ENCODE measurements around the gene TP73. TPM values are rescaled to one million over a fixed set of nuclear protein-coding genes. Genes with fewer than 3 reads are reported as not detected.

Gene TP73
- total RNA-seq, 1 experiment from 2014 or later, result 4.4 TPM

DNA sequence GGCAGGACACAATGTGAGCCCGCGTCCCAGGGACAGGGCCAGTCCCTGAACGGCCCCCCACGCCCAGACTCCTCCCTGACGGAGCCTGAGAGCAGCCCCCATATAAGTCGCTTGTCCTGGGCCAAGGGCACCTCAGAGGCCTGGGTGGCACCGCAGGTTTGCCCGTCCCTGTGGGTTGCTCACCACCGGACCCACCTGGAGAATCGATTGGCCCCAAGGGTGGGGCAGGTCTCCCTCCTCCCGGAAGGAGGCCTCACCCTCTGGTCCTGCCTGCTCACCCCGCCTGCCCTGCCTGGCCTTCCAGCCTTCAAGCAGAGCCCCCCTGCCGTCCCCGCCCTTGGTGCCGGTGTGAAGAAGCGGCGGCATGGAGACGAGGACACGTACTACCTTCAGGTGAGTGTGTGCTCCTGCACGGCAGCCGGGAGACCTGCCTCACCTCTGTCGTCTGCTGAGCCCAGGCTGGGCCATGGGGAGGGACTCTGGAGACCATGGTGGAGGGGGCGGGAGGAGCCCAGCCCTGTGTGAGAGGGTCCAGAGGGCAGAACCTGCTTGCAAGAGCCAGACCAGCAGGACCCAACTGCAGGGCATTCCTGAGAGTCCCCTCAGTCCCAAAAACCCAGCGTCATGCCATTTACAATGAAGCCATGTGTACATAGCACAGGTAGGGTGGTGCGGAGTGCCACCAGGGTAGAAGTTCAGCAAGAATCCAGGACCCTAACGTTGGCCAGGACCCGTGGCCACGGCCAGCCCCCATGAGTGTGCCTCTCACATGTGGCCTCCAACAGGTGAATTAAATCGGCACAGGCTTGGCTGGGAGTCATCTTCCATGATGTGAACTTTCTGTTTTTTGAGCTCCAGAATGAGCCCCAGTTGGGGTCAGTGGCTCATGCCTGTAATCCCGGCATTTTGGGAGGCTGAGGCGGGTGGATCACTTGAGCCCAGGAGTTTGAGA is 75.8 kb downstream of the TP73 start:
- no peak for DNase-seq (ENCODE audit: low read depth)
- in situ Hi-C loops (cut with HindIII; ENCODE audit: low pct_unique_long_range_greater_than_20kb, low sequenced_read_pairs), result no loop called here

DNA sequence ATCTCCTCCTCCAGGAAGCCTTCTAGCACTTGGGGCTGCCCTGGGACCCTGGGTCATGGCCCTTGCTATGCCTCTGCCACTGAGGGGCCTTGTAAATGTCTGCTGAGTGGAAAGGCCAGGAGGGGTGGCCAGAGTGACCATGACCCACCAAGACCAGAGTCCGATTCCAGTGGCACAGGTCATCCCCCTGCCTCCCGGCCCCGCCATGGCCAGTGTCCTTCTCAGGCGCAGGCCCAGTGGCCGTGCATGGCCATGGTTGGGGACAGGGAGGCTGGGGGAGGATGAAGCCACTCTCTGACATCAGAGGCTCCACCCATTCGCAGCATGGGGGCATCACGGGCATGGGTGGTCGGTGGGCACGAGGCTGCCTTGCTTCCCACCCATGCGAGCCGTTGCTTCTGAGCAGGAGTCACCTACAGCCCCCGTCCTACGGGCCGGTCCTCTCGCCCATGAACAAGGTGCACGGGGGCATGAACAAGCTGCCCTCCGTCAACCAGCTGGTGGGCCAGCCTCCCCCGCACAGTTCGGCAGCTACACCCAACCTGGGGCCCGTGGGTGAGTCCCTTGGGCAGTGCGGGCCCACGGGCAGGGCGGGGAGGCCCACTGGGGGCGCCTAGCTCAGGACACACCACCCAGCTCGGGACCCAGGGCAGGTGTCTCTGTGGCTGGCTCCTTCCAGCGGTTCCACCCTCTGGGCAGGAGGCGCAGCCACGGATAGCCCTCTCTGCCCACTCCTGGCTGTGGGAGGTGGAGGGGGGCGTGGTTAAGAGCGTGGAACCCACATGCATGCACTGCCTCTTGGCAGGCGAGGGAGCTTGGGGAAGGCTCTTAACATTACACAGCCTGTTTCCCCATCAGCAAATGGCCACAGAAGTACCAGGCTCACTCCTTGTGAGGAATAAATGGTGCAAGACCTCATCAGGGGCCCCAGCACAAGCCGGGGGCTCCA is 77.6 kb downstream of the TP73 start:
- no peak for DNase-seq (ENCODE audit: low read depth)
- in situ Hi-C loops (cut with HindIII; ENCODE audit: low pct_unique_long_range_greater_than_20kb, low sequenced_read_pairs), result no loop called here

DNA sequence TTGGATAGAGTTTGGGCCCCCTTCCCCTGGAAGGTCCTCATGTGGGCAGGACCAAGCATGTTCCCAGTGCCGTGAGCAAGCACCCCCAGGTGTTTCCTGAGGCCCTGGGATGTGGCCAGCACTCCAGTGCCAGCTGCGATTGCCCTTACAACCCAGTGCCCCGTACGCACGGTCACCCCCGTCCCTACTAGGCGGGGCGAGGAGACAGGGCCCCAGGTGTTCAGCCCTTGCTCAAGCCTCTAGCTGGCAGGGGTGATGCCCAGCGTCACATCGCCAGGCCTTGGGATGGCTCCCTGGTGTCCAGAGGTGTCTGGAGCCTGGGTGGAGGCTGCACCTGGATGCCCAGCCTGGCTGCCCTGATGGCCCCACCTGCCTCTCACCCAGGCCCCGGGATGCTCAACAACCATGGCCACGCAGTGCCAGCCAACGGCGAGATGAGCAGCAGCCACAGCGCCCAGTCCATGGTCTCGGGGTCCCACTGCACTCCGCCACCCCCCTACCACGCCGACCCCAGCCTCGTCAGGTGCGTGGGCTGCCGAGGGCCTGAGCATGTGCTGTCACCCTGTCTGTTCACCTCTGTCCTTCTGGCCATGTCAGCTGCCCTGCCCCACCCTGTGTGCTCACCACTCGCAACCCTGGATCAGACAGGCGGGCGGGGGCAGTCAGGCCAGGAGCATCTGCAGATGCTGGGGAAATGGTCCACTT is 78.4 kb downstream of the TP73 start:
- DNase-seq (ENCODE audit: low read depth), result no peak
- in situ Hi-C loops (cut with HindIII; ENCODE audit: low pct_unique_long_range_greater_than_20kb, low sequenced_read_pairs), result no loop called here

- DNase-seq (ENCODE audit: low read depth), result no peak
- in situ Hi-C loops (cut with HindIII; ENCODE audit: low pct_unique_long_range_greater_than_20kb, low sequenced_read_pairs), result no loop called here
Measured at GRCh38 chr1:3731583-3732433, 79.5 kb downstream of the TP73 start.

- no peak for DNase-seq (ENCODE audit: low read depth)
- in situ Hi-C loops (cut with HindIII; ENCODE audit: low pct_unique_long_range_greater_than_20kb, low sequenced_read_pairs), result no loop called here
Measured at GRCh38 chr1:3732434-3733093, 80.2 kb downstream of the TP73 start.

DNA sequence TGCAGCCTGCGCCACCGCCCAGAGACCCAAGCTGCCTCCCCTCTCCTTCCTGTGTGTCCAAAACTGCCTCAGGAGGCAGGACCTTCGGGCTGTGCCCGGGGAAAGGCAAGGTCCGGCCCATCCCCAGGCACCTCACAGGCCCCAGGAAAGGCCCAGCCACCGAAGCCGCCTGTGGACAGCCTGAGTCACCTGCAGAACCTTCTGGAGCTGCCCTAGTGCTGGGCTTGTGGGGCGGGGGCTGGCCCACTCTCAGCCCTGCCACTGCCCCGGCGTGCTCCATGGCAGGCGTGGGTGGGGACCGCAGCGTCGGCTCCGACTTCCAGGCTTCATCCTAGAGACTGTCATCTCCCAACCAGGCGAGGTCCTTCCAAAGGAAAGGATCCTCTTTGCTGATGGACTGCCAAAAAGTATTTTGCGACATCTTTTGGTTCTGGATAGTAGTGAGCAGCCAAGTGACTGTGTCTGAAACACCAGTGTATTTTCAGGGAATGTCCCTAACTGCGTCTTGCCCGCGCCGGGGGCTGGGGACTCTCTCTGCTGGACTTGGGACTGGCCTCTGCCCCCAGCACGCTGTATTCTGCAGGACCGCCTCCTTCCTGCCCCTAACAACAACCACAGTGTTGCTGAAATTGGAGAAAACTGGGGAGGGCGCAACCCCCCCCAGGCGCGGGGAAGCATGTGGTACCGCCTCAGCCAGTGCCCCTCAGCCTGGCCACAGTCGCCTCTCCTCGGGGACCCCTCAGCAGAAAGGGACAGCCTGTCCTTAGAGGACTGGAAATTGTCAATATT is 81.0 kb downstream of the TP73 start:
- in situ Hi-C loops (cut with HindIII; ENCODE audit: low pct_unique_long_range_greater_than_20kb, low sequenced_read_pairs), result no loop called here
- DNase-seq (ENCODE audit: low read depth), result no peak

DNA sequence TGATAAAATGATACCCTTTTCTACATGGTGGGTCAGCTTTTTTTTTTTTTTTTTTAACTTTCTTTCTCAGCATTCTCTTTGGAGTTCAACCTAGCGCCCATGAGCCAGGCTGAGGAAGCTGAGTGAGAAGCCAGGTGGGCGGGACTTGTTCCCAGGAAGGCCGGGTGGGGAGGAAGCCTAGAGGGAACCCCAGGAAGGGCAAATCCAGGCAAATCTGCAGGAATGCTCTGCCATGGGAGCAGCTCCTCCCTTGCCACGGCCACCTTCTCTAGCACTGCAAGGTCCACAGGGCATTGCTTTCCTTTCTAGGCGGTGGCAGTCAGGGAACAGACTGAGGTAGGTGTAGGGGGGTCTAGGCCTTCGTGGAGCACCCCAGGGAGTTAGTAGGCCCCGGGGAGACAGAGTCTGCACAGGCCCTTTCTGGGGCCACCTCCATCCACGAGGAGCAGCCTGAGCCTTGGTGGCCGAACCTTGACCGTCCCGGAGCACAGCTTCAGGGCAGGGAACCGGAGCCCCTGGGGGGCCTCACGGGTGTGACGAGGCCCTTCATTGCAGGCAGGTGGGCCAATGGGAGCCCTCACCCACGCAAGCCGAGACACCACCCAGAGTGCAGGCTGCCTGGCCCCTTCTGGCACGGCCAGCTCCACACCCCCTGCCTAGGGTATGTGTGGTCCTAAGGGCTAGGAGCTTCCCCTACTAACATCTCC is 81.7 kb downstream of the TP73 start:
- in situ Hi-C loops (cut with HindIII; ENCODE audit: low pct_unique_long_range_greater_than_20kb, low sequenced_read_pairs), result no loop called here

DNA sequence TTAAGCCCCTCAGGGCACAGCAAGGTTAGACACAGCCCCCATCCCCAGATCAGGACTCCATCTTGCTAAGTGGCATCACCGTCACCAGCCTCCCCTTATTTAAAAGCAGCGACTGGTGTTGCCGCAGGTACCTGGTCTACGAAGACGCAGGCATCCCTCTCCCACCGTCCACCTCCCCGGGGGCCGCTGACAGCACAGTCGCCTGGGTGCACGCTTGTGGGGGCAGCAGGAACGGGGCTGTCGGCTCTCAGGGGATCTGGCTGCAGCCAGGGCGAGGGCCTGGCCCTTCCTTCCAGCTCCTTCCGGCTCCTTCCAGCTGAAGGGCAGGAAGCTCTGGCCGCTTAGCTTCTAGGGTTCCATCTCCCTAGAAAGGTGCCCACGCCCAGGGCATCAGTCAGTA is 82.3 kb downstream of the TP73 start:
- no peak for DNase-seq (ENCODE audit: low read depth)
- in situ Hi-C loops (cut with HindIII; ENCODE audit: low pct_unique_long_range_greater_than_20kb, low sequenced_read_pairs), result no loop called here

More for the DNA sequence above, 81.7 kb downstream of the TP73 start:
- no peak for DNase-seq (ENCODE audit: low read depth)

DNA sequence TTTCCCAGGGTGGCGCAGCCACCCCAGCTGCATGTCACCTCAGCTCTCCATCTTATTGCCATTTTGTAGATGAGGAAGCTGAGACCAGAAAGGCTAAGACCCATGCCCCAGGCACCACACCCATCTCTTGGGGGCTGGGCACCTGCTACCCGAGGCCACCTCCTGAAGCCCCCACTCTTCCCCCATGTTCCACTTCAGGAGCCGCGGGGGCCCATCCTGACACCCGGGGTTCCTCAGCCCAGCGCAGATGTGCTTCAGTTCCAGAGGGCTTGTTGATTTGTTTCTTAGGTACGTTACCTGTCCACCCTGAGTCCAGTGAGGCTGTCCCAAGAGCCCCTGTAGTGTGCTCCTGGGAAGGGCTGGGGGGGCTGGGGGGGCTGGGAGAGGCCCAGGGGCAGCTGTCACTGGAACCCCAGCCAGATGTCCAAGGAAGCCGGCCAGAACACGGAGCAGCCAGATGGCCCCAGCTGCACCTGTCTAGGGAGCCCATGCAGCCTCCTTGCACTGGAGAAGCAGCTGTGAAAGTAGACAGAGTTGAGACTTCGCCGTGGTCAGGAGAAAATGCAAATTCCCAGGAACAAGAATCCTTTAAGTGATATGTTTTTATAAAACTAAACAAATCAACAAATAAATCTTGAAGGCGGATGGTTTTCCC is 82.8 kb downstream of the TP73 start:
- in situ Hi-C loops (cut with HindIII; ENCODE audit: low pct_unique_long_range_greater_than_20kb, low sequenced_read_pairs), result no loop called here
- DNase-seq (ENCODE audit: low read depth), result no peak

- no peak for DNase-seq (ENCODE audit: low read depth)
- in situ Hi-C loops (cut with HindIII; ENCODE audit: low pct_unique_long_range_greater_than_20kb, low sequenced_read_pairs), result no loop called here
Measured at GRCh38 chr1:3735688-3736087, 83.4 kb downstream of the TP73 start.

GRCh38 chr1:3736131-3736561 is 83.8 kb downstream of the TP73 start:
- no peak for DNase-seq (ENCODE audit: low read depth)
- in situ Hi-C loops (cut with HindIII; ENCODE audit: low pct_unique_long_range_greater_than_20kb, low sequenced_read_pairs), result no loop called here

- no peak for DNase-seq (ENCODE audit: low read depth)
- in situ Hi-C loops (cut with HindIII; ENCODE audit: low pct_unique_long_range_greater_than_20kb, low sequenced_read_pairs), result no loop called here
Measured at GRCh38 chr1:3736708-3737107, 84.4 kb downstream of the TP73 start.

- in situ Hi-C loops (cut with HindIII; ENCODE audit: low pct_unique_long_range_greater_than_20kb, low sequenced_read_pairs), result no loop called here
Measured at GRCh38 chr1:3738943-3739342, 86.6 kb downstream of the TP73 start.

DNA sequence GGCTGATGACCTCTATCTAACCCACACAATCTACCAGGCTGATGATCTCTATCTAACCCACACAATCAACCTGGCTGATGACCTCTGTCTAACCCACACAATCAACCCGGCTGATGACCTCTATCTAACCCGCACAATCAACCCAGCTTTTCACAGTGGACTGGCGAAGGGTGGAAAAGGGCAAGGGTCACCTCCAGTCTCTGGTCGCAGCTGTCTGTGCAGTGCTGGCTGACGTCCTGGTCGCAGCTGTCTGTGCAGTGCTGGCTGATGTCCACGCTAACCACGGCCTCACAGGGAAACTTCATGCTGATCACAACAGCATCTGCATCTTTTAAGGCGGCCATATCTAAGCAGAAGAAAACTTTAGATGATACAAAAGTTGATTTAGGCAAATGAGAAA is 87.7 kb downstream of the TP73 start:
- in situ Hi-C loops (cut with HindIII; ENCODE audit: low pct_unique_long_range_greater_than_20kb, low sequenced_read_pairs), result no loop called here
- DNase-seq (ENCODE audit: low read depth), result no peak

More at GRCh38 chr1:3738943-3739342, 86.6 kb downstream of the TP73 start:
- no peak for DNase-seq (ENCODE audit: low read depth)

DNA sequence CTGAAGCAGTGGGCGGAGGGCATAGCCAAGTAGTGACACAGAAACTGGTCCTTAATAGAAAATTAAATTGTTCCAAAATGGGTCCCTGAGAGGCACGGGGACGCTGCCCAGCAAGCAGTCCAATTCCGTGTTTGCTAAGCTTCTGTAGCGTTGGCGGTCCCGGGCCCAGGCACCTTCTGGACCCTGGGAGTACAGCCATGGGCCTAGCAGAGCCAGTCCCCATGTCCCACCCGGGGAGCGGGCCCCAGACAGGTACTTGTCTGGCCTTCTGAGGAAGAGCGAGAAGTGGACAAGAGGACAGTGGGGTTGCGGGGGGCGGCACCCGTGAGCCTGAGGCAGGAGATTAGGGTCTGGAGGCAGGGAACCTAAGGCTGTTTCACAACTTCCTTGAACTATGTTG is 88.4 kb downstream of the TP73 start:
- in situ Hi-C loops (cut with HindIII; ENCODE audit: low pct_unique_long_range_greater_than_20kb, low sequenced_read_pairs), result no loop called here
- DNase-seq (ENCODE audit: low read depth), result no peak

Measured in Caki2 (cell line).